DMS 273 (cell line): Measurements from ENCODE around the gene CNKSR3.
A peak's percentile ranks its signal among the peaks of the same experiment; 100 is the strongest.
"Not testable (repeated sequence)": the region's sequence is repeated elsewhere in the genome, so short reads cannot be mapped to it uniquely, and the experiment has no call there.

Experiments
- DNase-seq: peaks from one replicate; lab custom pipeline; 2025; ENCODE audit not compliant: unreplicated experiment; lab: John Stamatoyannopoulos, UW

The CNKSR3 gene

DNA sequence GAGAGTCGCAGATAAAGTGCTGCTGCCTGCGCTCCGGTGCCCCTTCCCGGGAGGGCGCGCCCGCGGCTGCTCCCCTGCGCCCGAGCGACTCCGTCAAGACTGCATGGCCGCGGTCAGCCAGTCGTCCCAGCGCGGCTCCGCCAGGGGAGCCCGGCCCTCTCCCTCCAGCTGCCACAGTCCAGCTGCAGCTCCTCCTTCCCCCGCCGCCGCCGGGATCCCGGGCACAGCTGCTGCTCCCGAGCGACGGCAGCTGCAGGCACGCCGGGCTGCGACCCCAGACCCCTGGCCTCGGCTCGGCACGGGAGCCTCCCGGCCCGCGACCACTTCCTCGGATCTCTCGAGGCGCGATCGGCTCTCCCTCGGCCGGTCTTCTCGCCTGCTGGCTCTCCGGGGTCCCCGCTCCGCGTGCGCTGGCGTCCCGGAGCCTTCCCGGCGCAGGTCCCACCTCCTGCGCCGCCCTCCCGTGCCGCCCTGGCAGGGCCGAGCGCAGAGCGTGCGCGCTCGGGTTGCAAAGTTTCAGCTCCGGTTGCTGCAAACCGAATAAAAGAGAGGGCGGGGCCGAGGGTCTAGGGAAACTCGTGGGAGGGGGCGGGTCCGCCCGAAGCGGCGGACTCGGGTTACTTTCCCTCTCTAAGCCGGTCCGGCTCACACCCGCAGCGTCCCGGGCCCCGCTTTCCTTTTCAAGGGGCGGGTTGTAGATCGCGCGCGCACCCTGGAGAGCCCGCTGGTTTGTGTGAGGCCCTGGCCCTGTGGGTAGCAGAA, at the start of gene CNKSR3:
TSS of gene CNKSR3 (minus strand) at position 542 of the 762 bp plus-strand sequence. CDS start 571 bp downstream, outside the sequence.
- DNase-seq = peak; percentile 99

DNA sequence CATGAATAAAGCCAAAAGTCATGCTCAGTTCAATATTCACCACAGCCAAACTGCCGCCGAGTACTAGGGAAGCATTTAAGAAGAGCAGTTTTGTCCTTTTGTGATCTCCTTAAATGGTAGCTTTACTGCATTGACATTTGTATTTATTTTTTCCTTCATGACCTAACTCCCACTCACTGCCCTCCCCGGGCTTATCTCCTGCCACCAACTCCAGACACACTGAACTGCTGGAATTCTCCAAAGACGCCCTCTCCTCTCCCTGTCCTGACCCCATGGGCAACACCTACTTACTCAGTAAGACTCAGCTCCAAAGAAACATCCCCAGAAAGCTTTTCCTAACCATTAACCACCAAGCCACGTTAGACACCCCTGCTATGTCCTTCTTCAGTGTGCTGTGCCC, 48.5 kb upstream of the CNKSR3 start:
- DNase-seq = no peak

DNA sequence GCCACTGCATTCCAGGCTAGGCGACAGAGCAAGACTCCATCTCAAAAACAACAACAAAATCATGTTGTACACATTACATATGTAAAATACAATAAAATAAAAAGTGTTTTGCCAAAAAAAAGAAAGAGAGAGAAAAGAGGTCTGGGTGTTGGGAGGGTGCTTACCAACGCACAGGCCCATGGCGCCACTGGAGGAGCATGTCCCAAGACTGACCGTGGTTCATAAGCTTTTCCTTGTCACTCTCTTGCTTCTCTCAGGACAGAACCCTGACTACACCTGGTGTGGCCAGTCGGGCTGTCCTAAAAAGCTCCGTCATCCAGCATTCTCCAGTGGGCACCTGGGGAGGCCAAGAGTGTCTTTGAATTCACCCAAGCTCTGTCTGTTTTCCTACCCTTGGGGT, 48.0 kb upstream of the CNKSR3 start:
- no peak for DNase-seq

- no peak for DNase-seq
Measured at GRCh38 chr6:154555073-154555677, 44.7 kb upstream of the CNKSR3 start.

DNA sequence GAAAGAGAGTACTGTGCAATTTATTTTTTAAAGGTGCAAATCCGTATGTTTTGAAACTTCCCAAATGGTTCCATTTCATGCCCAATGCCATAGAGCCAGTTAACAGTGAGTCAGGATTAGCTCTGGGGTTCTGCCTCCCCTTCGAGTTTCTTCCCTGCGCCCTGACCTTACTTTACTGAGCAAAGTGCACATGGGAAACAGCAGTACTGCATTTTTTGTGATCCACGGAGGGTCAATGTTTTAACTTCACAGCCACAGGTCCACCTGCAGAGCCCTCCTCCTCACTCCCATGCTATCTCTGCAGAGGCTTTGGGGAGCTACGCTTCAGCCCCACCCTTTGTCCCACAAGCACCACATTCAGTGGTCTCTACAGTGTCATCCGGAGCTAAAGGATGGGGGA, 44.0 kb upstream of the CNKSR3 start:
- DNase-seq = no peak

GRCh38 chr6:154550779-154551178, 40.3 kb upstream of the CNKSR3 start:
- no peak for DNase-seq

DNA sequence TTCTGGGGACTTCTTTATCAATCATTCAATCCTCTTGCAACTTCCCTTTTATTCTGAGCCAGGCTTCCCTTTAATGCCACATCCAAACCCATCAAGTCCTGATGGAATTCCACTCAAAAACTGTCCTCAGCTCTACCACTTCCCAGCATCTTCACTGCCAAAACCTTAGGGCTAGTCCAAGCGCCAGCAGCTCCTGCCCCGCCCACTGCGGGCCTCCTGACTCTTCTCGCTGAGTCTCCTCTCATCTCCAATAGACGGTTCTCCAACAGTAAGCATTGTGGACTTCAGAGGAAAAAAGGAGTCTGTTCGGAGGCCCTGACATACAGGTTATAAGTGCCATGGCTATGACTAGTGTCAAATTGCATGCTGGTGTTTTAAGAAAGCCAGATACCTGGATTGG, 38.7 kb upstream of the CNKSR3 start:
- no peak for DNase-seq

DNA sequence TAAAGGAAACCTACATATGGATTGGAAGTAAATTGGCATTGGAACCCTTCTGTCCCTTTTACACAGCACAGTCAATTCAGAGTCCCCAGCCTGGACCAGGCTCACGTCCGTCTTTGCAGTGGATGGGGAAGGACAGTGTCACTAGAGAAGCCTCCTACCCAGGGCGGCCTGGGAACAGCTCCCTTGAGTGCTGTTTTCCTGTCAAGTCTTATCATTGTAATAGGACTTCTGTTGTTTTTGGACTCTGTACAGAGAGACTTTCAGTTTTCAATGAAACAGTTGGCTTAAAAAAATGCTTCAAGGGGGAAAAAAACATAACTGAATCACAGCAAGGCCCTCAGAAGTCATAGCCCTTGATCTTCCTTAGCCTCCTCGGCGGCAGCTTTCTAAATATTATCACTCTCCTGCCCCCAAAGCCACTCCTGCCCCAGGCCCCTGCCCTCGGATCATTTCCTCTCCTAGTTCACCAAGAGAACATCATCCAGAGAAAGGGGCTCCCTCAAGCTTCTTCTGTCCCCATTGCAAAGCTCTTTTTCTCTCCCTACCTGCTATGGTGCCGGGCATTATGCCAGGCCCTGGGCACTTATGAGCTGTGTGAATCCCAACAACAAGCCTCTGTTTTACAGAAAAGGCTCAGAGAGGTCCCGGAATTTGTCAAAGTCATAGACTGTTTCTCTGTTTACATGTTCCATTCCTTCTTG, 37.8 kb upstream of the CNKSR3 start:
- peak; percentile 10 for DNase-seq

GRCh38 chr6:154543628-154544027, 33.1 kb upstream of the CNKSR3 start:
- no peak for DNase-seq

DNA sequence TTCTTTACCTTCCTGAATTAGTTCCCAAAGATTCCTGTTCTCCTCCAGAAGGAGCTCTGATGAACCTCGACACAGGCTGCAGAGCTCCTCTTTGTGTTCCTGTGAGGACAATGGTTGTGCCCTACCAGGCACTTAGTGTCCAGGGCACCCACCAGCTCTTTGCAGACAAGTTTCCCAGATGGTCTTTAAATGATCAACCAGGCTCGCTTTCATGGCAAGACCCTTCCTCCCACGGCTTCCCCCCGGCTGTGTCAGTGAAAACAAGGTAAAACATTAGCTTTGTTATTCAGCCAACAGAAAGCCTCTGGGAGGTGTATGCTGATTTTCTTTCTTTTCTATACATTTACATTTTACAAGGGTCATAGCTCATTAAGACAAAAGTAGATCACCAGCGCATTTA, 32.3 kb upstream of the CNKSR3 start:
- no peak for DNase-seq

- DNase-seq = not testable (repeated sequence)
Measured at GRCh38 chr6:154541837-154542236, 31.4 kb upstream of the CNKSR3 start.

DNA sequence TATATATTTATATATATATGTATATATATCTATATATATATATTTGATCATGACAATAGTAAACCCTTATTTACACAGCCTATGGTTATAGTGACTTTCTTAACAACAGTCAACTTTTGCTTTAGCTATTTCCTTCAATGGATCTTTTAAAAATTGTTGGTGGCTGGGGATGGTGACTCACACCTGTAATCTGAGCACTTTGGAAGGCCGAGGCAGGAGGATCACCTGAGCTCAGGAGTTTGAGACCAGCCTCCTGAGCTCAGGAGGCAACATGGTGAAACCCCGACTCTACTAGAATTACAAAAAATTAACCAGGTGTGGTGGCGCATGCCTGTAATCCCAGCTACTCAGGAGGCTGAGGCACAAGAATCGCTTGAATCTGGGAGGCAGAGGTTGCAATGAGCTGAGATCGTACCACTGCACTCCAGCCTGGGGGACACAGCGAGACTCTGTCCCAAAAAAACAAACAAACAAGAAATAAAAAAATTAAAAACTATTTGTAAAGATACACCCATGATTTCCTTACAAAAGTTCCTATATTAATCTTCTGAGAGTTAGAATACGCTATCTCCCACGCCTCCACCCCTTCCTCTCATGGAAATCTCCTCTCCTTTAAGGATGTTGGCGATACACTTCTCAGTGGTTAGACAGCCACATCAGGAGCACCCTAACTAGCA, 29.2 kb upstream of the CNKSR3 start:
- no peak for DNase-seq

GRCh38 chr6:154538640-154539191, 28.2 kb upstream of the CNKSR3 start:
- no peak for DNase-seq

DNA sequence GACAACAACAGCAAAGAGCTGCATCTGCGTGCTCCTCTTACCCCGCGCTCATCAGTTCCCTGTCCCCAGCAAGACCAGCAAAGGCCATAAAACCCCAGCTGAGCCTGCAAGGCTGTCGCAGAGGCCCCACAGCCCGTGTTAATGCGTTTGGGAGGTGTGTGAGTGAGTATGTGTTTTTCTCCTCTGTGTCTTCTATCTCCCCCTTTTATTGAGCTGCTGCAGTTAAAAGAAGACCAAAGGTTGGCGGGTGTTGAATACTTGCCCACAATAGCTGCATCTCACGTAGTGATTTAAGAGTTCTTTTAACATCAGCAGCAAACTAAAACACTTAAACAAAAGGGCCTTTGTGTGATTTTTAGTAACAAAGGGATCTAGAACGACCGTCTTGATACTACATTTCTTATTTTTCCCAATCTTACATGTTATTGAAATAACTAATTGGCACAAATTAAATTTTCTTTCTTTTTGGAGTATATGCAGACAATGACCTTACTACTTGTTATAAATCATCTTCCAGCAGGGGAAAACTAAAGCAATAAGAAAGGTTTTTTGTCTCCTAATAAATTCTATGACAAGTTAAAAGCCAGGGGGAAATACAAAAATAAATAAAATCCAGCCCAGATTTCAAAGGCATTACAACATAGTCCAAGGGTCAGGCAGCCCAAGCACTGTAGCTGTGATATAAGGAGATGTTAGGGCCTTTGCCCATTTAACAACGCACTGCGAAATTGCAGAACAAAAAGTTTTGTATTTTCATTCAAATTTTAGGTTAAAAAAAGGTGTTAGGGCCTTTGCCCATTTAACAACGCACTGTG, 27.2 kb upstream of the CNKSR3 start:
- no peak for DNase-seq

- no peak for DNase-seq
Measured at GRCh38 chr6:154536999-154537398, 26.5 kb upstream of the CNKSR3 start.

DNA sequence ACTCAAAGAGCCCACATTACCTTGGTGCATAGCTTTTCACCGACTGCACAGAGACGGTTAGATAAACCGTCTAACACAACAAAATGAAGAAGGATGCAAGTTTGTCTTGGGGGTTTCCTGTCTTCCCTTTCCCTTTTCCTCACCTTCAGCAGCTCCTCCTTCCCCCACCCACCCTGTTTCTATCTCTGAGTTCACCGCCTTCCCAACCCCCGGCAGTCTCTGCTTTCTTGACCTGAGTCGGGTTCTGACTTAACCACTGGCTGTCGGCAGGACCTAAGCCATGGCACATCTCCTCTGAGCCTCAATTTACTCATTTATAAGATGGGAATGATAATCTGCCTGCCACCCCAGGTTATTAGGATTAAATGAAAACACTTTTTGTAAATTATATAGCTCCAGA, 25.8 kb upstream of the CNKSR3 start:
- no peak for DNase-seq

- DNase-seq = no peak
Measured at GRCh38 chr6:154535851-154536250, 25.4 kb upstream of the CNKSR3 start.

DNA sequence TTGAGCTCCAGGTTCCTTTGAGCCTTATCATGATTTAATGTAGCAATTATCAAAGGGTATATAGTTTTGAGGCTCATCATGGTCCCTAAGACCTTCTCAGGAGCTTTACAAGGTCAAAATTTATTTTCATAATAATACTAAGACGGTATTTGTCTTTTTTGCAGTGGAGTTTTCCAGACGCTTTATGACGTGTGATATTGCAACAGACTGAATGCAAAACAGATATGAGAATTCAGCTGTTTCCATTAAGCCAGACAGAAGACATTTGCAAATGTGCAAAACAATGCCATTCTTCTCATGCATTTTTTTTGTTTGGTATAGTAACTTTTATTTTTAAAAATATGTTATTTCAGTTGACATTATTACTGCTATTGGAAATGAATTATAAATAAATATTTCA, 24.7 kb upstream of the CNKSR3 start:
- DNase-seq = no peak

- DNase-seq = no peak
Measured at GRCh38 chr6:154534531-154534930, 24.0 kb upstream of the CNKSR3 start.

DNA sequence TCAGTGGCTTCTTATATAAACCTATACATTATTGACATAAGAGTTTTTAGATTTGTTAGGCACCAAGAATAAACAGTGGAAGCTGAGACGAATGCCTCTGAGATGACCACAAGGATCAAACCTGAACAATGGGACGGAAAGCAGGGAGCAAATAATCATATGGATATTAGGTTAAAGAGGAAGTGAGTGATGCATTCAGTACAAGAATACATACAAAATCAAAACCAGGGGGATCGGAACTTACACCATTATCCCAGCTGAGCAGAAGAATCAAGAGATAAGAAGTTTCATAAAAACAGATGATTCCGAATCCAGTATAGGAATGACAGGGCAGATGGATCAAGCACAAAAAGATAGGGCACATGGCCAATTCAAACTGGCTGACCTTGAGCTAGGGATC, 21.9 kb upstream of the CNKSR3 start:
- no peak for DNase-seq
